AG08395 (cell line): ENCODE data around the gene CTRL.
A peak's percentile ranks its signal among the peaks of the same experiment; 100 is the strongest.
"Not testable (repeated sequence)": the region's sequence is repeated elsewhere in the genome, so short reads cannot be mapped to it uniquely, and the experiment has no call there.

Experiments used
- DNase-seq: peaks from one replicate; pipeline ENCODE4 v3.0.0; 2012; ENCODE audit warnings: mixed read lengths, low spot score

Gene CTRL

DNA sequence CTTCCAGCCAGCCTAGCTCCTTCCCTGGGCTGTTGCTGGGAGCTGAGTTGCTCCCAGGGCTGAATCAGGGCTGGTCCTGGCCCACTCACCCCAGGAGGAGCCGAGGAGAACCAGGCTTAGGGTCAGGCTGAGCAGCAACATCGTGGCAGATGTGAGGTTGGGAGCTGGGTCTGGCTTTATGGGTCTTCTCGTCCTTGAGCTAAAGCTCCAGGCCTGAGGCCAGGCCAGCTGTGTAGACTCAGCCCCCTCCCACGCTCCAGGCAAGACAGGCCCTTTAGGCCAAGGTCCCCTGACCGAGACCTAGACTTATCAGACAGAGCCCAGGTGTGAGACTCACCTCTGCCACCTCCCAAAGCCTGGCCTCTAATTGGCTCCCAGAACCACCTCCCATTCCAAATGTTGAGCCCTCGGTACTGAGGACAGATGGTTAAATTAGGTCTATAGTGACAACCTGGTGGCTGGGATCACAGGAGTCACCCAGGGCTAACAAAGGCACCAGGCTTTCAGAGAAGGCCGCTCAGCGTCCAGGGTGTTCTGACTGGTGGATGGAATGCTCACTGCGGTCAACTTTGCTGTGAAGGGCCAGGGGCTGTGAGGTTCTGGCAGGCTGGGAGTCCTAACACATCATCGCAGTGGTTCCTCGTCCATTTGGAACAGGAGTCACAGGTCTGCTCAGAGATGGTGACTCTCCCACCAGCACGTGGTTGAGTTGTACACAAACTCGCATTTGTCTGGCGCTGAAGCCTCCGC is at the start of gene CTRL:
Gene CTRL (minus strand): TSS at position 151 of the 750 bp plus-strand sequence. CDS start 10 bp downstream, at position 141.
- DNase-seq = no peak

DNA sequence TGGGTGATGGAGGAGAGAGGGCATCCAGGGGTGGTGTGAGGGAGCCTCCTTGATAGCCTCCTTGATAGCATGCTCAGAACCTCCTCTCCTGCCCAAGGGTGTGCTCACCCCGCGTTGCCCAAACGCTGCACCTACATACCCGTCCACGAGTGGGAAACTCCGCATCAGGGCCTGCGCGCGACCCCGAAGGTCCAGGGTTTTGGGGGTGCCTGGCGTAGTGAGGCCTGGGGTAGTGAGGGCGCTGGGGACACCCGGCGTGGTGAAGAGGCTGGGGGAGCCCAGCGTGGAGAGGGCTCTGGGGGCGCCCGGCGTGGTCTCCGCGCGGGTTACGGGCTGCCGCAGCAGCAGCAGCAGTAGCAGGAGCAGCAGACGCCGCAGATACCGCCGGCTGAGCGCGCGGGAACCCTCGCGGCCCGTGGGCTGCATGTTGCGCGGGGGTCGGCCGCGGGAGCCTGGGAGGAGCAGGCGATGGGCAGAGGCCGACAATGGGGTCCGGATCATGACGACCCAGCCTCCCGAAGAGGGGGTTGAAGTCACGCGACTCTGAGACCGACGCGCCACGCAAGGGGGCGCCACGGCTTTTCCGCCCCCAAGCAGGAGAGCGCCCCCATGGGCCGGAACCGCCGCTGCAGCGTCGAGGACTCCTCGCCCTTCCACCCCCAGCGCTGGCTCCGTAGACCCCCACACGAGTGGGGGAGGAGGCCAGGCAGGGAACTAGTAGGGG is 48.5 kb upstream of the CTRL start, which contains the start of gene DPEP3:
Gene DPEP3 (minus strand): TSS at position 545 of the 724 bp plus-strand sequence. CDS start 119 bp downstream, at position 426.
- DNase-seq = no peak

DNA sequence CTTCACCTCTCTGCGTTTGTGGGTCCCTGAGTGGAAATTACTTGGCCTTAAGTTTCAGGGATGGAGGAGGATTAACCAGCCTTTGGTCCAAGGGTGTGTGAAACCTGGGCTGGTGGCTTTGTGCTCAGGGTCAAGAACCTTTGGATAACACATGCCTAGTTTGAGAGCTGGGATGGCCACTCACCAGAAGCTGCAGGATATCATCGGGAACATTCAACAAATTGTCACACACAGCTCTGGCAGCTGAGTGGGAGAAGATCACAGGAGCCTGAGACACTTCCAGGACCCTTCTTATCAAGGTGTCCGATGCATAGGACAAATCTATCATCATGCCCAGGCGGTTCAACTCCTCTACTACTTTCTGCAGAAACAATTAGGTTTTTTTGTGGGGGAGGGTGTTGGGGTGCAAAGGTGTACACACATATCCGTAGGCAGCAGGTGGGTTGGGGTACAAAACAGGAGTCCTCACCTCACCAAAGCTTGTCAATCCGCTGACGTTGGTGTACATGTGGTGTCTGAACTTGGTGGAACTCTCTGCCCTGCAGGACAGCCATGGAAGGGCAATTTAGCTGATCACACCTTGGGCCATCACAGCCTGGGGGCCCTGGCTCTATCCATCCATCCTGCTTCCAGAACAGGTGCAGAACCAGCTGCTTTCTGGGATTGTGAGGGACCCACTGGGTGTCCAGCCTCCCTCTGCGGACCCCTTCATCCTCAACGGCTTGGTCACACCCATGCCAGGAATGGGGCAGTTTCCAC is 46.0 kb upstream of the CTRL start:
- DNase-seq = no peak

DNA sequence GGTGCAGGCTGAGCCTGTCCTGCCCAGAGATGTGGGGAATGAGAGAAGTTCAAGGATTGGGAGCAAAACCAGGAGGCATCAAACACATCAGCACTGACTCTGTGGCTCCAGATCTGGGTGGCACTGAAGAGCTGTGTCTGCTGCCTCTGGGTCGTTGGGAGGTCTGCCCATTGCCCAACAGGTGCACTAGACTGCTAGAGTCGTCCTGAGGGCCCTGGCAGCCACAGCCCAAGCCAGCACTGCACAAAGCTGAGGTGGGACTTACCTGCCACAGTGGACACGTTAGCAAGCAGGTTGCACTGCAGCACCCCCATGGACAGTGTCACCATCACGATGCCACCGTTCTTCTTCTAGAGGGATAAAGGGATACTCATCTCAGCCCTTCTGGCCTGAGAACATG is 45.3 kb upstream of the CTRL start:
- no peak for DNase-seq

DNA sequence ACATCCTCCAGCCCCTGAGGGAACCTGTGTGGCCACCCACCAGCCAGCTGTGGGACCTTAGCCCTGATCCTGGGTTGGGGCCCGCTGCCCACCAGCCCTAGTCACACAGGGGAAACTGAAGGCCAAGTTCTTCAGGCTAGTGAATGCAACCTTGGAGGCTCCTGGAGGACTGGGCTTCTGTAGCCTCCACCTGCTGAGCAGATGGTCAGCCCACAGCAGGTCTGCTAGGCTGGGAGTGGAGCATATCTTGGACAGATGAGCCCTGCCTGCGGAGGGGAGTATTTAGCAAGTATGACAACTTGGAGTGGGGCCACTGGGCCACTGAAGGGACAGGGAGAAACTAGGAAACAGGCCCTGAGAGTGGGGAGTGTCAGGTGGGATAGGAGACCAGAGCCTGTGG is 44.5 kb upstream of the CTRL start:
- no peak for DNase-seq

DNA sequence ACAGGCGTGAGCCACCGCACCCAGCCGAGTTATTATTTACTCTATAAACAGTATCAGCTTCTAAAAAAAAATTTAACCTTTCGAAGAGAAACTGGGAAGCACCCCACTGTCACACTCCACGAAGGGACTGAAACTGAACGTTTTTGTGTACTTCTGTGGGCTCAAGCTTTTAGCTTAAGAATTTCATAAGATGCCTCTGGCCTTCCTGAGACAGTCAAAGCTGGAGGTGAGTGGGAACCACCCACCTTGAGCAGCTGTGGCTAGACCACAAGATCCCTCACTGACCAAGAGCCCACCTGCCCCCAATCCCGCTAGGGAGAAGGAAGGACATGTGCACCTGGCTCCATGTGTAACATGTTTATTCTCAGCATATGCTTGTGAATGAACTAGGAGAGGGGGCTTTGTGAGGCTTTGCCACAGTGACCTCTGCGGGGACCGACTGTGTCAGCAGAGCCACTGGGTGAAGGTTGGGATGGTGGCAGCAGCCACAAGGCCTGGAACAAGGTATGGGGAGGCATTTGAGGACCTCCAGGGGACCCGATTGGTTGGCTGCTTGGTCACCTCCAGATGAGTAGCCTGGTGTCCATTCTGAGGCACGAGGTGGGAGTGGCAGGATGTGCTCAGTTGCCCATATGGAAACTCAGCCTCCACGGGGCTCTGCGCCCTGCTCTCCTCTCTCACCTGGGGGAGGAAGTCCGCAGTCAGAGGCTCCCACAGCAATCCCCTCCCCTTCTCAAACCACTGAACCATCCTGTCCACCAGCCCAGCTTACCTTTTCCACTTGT is 43.9 kb upstream of the CTRL start:
- DNase-seq = no peak

DNA sequence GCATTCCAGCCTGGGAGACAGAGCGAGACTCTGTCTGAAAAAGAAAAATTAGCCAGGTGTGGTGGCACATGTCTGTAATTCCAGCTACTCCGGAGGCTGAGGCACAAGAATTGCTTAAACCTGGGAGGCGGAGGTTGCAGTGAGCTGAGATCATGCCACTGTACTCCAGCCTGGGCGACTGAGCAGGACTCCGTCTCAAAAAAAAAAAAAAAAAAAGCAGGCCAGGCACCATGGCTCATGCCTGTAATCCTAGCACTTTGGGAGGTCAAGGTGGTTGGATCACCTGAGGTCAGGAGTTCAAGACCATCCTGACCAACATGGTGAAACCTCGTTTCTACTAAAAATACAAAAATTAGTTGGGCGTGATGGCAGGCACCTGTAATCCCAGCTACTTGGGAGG is 40.6 kb upstream of the CTRL start:
- not testable (repeated sequence) for DNase-seq

DNA sequence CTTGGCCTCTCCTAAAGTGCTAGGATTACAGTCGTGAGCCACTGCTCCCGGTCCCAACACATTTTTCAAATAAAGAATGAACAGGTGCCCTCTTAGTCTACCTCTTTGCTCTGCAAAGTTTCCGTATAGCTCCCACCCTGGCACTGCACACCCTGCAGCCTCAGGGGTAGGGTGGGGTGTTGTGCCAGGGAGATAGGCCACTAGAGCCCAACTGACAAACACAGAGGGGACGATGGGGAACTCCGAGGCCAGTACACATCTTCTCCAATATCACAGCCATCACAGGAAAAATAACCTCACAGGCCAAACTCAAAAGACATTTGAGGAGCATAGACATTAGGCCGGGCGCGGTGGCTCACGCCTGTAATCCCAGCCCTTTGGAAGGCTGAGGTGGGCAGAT is 39.4 kb upstream of the CTRL start:
- DNase-seq = no peak

DNA sequence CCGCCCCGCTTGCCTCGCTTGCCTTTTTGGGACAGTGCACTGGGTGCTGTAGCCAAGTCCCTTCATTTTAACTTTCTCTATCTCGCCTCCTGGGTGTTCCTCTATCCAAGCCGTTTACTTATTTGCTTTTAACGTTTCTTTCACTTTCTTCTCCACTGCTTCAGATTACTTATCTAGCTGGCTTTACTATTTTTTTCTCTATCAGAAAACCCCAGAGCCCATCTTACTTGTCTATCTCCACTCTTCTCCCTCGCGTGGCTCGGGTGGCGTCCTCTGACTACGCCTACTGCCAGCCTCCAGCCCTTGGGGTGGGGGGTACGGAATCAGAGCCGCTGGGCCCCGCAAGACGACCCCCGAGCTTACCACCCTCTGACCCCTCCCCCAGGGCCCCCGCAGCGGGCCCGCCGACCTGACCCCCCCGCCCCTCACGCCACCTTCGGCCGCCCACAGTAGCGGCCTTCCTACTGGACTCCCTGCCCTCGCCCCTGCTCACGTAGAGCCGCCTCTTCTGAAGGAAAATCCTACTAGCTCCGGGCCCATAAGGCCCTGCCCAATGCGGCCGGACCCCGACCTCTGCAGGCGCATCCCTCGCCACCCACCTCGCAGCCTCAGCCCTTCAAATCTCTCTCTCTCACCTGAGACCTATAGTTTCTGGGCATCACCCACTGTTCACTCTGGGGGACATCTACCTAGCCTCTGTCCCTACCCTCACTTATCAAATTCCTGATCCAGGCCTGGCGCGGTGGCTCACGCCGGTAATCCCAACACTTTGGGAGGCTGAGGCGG is 37.8 kb upstream of the CTRL start:
- DNase-seq = no peak

DNA sequence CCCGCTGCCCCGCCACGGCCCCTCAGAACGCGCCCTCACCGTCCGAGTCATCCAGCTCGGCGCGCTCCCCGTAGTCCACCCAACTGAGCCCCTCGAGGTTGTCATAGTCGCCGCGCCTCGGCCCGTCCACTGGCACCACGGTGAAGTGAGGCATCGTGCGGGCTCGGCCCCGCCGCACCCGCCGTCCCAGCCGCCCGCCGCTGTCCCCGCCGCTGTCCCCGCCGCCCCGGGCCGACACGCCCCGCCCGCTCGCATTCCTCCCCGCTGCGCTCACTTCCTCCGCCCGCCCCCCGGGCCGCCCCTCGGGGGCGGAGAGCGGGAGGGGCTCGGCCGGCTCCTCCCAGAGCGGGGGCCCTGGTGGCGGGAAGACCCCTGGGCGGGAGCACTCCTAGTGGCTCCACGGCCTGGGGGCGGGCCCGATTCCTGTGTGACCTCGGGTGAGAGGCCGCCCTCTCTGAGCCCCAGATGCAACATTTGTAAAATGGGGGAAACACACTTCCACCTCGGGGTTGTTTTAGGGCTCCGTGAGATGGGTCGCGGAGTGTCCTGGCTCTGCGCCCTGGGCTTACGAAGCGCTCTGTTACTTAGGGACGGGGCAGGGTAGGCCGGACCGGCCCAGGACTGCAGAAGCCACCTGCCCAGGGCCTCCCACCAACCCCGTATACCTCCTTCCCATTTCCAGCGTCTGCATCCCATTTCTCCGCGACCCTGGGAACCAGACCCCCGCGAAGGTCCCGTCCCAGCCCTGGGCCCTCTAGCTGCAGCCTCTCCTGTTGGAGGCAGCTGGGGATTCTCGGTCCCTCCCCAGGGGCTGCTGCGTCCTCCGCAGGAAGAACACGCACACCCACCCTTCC is 37.0 kb upstream of the CTRL start, which contains the start of gene SLC12A4:
Gene SLC12A4 (minus strand): TSS at position 238 of the 854 bp plus-strand sequence. CDS start 84 bp downstream, at position 154.
- peak; percentile 96 for DNase-seq

DNA sequence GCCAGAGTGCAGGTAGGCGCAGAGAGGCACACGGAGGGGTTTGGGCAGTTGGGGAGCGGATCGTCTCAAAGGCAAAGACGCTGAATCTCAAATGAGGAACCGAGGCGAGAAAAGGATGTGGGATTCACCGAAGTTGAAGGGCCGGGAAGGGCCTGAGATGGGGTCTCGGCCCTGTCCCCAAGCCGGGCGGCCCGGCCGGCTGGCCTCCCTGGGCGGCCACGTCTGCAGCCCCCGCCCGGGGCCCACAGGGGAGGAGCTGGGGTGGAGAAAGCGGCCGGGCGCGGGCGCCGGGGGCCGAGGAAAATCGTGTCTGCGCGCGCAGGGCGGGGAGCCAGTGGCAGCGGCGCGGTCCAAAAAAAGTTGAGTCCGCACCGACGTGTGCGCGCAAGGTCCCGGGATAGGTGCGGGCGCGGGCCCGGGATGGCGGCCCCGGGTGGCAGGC is 36.3 kb upstream of the CTRL start:
- DNase-seq = peak; percentile 58

DNA sequence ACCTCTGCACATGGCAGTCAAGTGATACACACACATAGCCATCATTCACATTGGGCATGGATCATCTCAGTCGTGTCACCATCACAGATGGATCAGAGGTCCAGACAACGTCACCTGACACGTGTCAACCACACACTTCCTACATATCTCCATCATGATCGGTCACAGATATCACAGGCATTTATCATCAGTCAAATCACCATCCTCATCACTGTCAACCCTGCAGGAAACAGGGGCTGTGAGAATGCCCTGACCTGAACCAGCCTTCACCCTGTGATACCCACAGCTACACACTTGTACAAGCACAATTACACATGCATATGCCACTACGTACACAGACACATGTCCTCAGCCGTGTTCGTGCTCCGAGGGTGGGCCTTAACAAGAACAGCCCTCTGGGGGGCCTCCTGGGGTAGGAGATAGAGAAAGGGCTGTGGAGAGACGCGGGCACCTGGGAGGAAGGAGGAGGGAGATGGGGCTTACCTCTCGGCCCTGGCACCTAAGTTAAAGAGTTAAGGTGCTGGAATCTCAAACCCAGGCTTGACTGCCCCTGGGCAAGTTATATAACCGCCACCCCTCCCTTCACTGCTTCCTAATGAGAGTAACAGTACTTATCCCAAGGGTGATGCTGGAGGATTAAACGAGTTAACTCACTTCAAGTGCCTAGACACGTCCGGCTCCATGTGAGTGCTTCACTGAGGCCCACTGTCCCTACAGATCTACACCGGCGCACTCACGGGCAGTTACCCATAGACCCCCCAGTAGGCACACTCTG is 35.7 kb upstream of the CTRL start:
- no peak for DNase-seq

DNA sequence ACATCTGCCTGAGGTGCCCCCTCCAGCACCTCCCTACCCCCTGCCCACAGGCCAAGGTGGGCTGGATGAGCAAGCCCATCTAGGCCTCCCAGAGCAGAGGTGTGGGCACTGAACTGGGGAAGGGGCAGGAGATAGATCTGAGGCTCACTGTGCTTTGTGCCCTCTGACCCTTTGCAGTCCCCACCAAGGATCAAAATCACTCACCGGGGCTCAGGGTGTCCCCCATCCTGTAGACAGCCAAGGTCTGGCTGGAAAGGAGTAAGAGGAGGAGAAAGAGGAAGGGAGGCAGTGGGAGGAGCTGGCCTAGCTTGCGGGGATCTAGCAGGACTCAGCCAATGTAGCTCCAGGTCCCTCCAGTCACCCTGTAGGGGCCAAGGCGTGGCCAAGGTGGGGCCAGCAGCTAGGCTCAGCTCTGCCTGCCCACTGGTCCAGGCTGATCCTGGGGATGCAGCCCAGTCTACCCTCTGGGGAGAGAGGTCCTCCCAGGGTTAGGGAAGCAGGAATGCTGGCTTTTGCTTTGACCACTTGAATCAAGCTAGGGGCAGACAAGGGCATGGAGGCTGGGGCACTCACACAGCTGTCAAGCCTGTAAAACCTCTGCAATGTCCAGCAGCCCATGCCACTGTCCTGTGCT is 35.0 kb upstream of the CTRL start:
- peak; percentile 80 for DNase-seq

DNA sequence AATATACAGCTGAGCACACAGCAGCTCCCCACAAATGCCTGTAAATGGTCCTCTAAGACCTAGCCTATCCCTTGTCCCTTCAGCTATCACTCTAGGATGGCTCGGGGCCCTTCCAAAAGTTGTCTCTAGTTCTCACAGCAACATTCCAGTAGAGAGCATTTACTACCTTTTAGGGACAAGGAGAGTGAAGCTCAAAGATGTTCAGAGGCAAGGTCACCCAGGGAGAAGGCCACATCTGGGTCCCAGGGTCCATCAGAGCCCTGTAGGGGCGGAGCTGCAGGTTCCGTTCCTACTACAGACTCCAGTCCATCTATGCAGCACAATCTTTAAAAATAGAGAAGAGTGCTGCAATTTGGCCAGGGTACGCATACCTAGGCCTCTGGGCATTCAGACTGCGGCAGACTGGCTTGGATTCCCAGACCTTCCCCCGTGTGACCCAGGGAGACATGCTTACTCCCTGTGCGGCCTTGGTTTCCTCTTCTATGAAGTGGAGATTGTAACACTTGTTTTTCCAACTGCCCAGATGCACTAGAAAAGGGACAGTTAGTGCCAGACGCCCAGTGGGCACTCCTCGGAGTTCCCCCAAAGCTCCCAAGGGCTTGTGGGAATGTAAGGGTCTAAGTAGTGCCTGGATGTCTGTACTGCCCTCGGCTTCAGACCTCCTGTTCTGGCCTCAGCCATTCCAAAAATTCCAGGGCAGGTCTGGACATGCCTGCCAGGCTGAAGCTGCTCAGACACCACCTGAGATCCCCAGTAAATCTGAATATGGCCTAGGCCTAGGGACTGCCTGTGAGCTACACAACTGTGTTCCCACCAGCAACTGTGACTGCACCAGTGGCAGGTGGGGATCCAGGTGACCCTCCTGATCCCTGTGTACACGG is 34.2 kb upstream of the CTRL start:
- no peak for DNase-seq

DNA sequence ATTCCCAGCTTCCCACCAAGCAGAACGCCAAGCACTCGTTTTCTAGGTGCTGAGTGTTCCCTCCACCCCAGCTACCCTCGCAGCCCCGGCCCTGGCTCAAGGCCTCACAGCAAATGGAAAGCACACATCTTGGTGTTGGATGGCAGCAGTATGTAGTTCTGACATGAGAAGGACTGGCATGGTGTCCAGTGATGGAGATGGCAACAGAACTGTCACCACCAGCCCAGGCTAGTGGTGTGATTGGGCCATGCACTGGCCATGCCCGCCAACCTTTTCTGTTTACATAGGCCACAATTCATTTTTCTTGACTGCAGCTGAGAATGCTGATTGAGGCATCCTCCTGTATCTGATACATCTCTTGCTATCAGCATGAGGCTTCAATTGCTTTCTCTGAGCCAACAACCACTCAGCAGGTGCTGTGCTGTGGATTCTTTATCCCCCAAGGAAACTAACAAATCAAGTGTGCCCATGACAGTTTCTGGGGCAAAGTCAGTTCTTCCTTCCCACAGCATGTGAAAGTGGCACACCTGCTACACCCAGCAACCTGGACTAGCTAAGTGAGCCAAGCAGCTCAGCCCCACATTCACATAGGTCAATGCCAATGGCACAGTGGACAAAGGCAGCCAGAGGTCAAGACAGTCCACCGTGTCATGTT is 32.9 kb upstream of the CTRL start:
- no peak for DNase-seq

DNA sequence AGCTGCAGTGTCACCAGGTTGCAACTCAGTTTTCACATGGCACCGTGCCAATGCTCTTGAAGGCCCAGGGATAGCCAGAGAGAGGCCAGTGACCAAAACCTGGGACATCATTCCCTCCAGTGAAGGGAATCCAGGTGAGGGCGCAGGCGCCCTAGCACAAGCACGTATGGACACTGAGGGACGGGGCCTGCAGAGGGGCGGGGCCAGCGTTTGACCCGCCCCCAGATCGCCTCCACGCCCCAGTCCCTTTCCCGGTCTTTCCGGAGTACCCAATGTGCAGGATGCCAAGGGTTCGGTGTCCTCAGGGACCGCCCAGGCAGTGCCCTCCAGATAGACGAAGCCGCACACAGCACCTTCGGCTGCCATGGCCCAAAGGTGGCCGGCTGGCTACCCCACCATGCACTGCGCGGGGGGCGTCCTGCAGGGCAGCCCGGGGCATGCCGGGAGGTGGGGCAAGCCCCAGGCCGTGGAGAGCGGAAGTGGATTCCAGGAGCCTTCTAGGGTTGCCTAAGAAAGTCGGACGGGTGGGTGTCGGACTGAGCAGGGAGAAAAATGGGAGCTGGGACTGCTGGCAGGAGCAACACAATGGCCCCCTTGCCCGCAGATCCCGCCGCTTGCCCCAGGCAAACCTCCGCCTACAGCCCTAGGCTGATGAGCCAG is 32.1 kb upstream of the CTRL start:
- DNase-seq = no peak

DNA sequence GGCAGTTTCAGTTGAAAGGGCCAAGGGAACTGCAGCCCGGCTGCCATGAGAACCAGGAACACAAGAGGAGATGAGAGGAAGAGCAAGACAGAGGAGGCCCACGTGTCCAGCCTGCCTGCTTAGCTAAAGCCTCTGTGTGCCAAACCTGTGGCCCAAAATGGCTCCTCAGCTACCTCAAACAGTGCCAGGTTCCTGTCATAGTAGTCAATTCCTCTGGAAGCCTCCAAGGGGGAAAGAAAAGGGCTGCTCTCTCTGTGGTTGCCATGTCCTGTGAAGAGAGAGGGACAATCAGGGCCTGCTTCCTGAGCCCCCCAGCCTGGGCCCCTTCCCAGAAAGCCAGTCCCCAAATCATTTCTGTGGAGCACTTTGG is 31.6 kb upstream of the CTRL start:
- DNase-seq = no peak
